Transverse colon (tissue), 4 donors: Measurements from ENCODE around the gene PRKCE.

Source experiments
- EP300 ChIP-seq: sonication (generic); formaldehyde crosslinking; IDR thresholded peaks from one replicate; pipeline ENCODE4 v1.6.1; 2017; ENCODE audit warnings: antibody characterized with exemption, low read depth
- POLR2A ChIP-seq: fragments of 450-650 bp; IDR thresholded peaks from one replicate; pipeline ENCODE4 v1.6.1; 2016; ENCODE audit warnings: antibody characterized with exemption, mild to moderate bottlenecking, moderate library complexity
- POLR2AphosphoS5 ChIP-seq, 3 donors: sonication (generic); formaldehyde crosslinking; IDR thresholded peaks; one replicate each; pipeline ENCODE4 v1.6.1; 2016; ENCODE audit warnings: antibody characterized with exemption in 3 of 3
- TF ChIP-seq, protein P1 (sequence below), 5 experiments: fragments of 200-600 bp in 3 of 5; fragments of 450-650 bp in 2 of 5; sonication (generic) in 3 of 5; IDR thresholded peaks; 1 replicate in 2 of 5; 2 replicates in 3 of 5; pipeline ENCODE4 v1.5.1; 2016 to 2017; ENCODE audit warnings: antibody characterized with exemption in 5 of 5, inconsistent platforms in 3 of 5, mild to moderate bottlenecking in 2 of 5, moderate library complexity in 1 of 5

DNA sequence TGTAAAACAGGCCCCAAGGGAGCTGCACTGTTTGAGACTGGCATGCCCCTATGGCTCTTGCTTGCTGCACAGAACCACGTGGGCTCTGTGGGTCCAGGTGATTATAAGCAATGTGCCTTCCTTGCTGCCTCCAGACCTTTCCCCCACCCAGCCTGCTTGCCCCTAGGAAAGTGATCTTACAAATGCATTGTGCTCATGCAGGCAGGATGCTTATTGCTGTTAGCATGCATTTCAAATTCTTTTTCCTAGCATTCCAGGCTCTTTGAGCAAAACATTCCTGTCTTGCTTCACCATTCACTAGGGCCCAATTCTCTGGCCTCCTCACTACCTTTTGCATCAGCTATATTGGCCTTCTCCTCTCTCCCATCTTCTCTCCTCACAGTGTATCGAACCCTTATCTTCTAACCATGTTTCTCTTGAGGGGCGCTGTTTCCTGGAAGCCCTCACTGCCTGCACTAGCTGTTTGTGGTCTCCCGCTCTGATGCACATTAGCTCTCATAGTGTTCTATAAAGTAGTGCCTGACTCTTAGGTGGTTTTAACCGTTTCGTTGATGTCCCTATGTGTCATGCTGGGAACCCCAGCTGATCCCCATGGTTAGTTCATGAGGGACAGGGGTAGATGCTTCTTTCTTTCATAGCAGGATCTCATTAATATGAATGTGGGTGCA lies 492.8 kb downstream of the PRKCE start:
- TF ChIP-seq, protein P1, sequence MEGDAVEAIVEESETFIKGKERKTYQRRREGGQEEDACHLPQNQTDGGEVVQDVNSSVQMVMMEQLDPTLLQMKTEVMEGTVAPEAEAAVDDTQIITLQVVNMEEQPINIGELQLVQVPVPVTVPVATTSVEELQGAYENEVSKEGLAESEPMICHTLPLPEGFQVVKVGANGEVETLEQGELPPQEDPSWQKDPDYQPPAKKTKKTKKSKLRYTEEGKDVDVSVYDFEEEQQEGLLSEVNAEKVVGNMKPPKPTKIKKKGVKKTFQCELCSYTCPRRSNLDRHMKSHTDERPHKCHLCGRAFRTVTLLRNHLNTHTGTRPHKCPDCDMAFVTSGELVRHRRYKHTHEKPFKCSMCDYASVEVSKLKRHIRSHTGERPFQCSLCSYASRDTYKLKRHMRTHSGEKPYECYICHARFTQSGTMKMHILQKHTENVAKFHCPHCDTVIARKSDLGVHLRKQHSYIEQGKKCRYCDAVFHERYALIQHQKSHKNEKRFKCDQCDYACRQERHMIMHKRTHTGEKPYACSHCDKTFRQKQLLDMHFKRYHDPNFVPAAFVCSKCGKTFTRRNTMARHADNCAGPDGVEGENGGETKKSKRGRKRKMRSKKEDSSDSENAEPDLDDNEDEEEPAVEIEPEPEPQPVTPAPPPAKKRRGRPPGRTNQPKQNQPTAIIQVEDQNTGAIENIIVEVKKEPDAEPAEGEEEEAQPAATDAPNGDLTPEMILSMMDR (IDR thresholded peaks at IDR 0.05): no peak
- TF ChIP-seq POLR2A (no peak), POLR2AphosphoS5 (IDR thresholded peaks at IDR 0.05) (no peak), EP300 (no peak)
